Stimulated activated CD4-positive, alpha-beta T cell treated with anti-CD3 and anti-CD28 coated beads, Interleukin-1b, Interleukin-23, amount 100 ng/mL, for 48 hours (primary cell): Measurements from ENCODE around the gene GARIN3.

Source experiments
- DNase-seq: peaks from one replicate; pipeline ENCODE4 v3.0.0-alpha.2; 2020

The GARIN3 gene

GRCh38 chr5:157142317-157143126 is 23.5 kb downstream of the GARIN3 start, which contains the start of gene MED7:
TSS of gene MED7 (minus strand) at chr5:157142865. CDS start at chr5:157139431, 3,434 bp downstream.
- peak; percentile 96 for DNase-seq

GRCh38 chr5:157137691-157138090 is 28.4 kb downstream of the GARIN3 start:
- DNase-seq: no peak

GRCh38 chr5:157132281-157132612 is 33.8 kb downstream of the GARIN3 start:
- DNase-seq: no peak

GRCh38 chr5:157130925-157131324 is 35.1 kb downstream of the GARIN3 start:
- no peak for DNase-seq

GRCh38 chr5:157121709-157122108 is 44.4 kb downstream of the GARIN3 start:
- DNase-seq: no peak

- DNase-seq: no peak
These were observed 46.0 kb downstream of the GARIN3 start for GRCh38 chr5:157120102-157120501.

- DNase-seq: peak; percentile 19
These were observed 49.5 kb downstream of the GARIN3 start for GRCh38 chr5:157116483-157116954.

- DNase-seq: no peak
These were observed 50.6 kb downstream of the GARIN3 start for GRCh38 chr5:157115502-157115901.

- no peak for DNase-seq
These were observed 51.1 kb downstream of the GARIN3 start for GRCh38 chr5:157115012-157115411.

- no peak for DNase-seq
These were observed 53.1 kb downstream of the GARIN3 start for GRCh38 chr5:157113002-157113401.
